HG03442 (cell line): Measurements from ENCODE around the gene SLC1A4.
"Not testable (repeated sequence)": the region's sequence is repeated elsewhere in the genome, so short reads cannot be mapped to it uniquely, and the experiment has no call there.

Experiments
- ATAC-seq: cut with Tn5 transposase; IDR thresholded peaks from one replicate; pipeline ENCODE4 v1.9.1; 2021; ENCODE audit warnings: mild to moderate bottlenecking, moderate library complexity; ENCODE audit not compliant: unreplicated experiment

The SLC1A4 gene

DNA sequence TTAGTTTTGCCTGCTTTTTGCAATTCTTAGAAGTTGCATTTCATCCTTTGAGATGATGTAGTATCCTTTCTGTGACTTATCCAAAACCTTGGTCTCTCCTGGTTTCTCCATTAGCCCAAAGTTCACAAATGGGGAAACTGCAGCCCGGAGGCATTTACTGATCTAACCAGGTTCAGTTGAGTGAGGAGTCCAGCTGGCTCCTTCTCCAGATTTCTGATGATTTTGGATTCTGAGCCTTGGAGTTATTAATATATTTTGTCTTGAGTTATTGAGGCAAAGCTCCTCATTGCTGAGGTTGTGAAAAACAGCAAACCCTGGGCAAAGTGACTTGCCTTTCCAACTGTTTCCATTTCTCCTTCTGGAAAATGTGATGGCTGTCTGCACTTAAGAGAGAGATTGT lies 1.7 kb downstream of the SLC1A4 start:
- ATAC-seq, result no peak

DNA sequence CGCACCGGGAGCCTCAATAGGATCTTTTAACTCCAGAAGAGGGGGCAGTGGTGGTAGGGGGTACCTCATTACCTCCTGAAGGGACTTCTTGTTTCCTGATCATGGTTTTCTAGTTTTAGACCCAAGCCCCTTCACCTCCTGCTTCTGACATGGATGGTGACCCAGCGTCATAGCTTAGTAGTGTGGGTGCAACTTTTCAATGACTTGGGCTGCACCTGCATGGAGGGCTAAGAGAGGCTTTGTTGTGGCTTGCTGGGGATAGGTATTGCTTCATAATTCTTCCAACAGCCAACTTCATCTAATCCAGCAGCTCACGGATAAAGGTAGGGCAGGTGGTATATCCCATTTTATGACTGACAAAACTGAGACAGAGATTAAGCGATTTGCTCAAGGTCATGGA lies 3.0 kb downstream of the SLC1A4 start:
- ATAC-seq, result no peak

DNA sequence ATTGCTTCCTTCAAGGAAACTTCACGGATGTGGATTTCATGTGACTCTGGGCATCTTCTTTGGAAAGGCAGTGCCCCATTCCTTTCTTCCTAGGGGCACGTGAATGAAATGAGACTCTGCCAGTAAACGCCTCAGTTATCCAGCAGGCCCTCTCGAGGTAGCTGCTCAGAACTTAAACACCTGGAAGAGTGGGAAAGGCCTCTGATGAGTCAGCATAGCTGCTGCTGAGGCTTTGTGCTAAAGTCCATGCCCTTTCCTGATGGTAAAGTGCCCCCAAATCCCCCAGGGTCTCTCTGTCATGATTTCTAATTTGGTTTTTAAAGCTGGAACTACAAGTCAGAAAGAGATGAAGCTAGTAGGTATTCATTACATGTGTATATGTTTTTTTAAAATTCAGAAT lies 3.8 kb downstream of the SLC1A4 start:
- no peak for ATAC-seq

DNA sequence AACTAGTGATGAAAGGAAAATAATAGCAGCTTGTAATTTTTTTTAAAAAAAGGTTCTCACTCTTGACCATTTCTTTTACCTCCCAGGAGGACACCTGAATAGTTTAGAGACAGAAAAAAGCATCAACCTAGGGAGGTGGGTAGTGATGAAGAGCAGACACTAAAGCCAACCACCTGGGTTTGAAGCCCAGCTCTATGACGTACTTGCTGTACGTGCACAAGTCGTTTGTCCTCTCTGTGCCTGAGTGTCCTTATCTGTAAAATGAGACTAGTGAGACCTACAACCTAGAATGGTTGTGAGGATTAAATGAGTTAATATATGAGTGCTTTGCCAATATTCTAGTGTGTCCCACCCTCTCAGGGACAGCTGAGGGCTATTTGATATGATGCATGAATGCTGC lies 5.8 kb downstream of the SLC1A4 start:
- no peak for ATAC-seq

DNA sequence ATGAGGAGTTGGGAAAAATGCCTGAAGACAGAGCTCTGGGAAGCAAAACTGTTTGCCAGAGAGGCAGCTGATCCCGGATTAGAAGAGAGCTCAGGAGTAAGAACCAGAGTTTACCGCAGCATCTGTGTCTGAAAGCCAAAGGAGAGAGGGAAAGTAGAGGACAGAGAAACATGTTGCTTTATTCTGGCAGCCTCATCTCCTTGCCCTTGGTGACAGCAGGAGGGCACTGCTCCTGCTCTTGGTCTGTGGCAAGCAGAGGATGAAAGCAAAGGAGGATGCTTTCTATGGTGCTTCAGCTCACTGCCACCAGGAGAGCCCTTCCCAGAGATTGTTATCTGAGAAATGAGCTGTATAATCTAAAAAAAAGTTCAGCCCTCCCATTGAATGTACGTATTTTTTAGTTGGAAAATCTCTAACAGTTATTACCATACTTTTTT lies 7.7 kb downstream of the SLC1A4 start:
- ATAC-seq, result no peak

DNA sequence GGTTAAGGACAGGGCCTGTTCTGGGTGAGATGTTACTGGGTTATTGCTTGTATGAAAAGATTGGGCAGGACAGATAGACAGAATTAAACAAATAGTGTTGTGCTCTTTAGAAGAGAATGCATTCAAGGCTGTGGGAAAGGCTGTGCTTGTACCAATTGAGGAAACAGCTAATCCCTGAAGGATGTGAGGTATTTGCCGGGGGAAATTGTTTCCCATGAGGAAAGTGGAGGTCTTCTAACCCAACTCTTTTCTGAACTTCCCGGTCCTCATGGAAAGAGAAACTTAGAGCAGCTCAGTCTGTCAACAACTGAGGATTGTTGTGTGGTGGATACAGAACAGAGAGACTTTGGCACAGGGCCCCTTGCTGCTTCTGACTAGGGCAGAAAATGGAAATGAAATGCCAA lies 9.5 kb downstream of the SLC1A4 start:
- ATAC-seq, result no peak

DNA sequence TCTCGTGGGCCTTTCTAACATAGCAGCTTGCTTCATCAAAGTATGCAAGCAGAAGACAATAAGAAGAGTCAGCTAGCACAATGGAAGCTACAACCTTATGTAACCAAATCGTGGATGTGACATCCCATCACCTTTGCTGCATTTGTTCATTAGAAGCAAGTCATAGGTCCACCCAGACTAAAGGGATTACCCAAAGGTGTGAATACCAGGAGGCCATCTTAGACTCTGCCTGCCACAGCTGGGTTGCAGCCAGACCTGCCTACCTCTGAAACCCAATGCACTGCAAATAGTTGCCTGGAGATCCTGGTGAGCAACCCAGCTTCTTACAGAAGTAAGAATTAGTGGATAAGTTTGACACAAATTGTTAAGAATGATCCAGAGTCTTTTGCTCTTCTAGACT lies 10.6 kb downstream of the SLC1A4 start:
- no peak for ATAC-seq

DNA sequence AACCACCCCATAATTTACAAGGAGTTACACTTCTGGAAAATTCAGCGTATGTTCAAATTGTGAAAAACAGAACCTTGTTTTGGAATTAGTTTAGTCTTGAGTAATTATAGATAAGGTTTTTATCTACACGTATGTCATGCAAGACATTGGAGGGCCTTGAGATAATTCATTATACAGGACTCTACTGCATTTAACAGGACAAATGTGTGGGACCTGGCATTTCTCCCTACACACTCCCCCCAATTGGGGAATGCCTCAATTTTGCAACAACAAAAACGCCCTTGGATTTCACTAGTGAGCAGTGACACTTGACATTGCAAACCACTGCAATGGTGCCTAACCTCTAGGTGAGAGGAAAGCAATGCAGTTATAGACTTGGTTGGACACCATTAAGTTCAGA lies 11.4 kb downstream of the SLC1A4 start:
- no peak for ATAC-seq

DNA sequence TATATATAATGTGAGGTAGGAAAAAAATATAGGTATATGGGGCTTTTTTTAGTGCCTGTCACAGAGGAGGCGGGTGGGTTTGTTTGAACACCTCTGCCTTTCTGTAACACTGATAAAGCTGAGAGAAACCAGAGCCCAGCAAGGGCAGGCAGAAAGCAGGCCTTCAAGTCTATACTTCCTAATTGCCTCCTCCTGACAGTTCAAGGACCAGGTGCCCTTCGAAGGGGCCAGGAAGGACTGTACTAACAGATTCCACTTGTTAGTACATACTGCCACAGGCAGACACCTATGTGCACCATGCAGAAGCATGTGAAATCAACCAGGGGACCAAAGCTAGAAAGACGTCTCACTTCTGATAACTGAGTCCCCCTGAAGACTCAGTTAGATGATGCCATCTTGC lies 13.8 kb downstream of the SLC1A4 start:
- no peak for ATAC-seq

DNA sequence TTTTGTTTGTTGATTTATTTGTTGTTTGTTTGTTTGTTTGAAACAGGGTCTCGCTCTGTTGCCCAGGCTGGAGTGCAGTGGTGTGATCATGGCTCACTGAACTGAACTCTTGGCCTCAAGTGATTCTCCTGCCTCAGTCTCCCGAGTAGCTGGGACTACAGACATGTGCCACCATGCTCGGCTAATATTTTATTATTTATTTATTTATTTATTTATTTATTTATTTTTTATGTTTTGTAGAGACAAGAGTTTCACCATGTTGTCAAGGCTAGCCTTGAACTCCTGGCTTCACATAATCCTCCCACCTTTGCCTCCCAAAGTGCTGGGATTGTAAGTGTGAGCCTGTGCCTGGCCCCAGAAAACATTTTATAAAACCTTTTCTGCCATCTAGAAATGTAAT lies 15.0 kb downstream of the SLC1A4 start:
- ATAC-seq, result not testable (repeated sequence)

DNA sequence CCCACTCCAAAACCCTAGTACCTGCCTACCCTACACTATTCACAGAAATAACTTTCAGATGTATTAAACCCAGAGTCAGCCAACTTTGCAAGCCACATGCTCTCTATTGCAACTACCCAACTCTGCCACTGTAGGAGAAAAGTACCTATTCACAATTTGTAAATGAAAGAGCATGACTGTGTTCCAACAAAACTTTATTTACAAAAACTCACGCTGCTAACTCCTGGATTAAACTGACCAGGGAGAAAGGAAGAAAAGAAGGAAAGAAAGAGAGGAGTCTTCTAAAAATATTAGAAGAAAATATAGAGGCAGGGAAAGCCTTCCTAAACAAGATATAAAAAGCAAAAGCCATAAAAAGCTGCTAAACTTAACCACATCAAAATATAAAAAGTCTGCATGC lies 24.6 kb downstream of the SLC1A4 start:
- no peak for ATAC-seq

DNA sequence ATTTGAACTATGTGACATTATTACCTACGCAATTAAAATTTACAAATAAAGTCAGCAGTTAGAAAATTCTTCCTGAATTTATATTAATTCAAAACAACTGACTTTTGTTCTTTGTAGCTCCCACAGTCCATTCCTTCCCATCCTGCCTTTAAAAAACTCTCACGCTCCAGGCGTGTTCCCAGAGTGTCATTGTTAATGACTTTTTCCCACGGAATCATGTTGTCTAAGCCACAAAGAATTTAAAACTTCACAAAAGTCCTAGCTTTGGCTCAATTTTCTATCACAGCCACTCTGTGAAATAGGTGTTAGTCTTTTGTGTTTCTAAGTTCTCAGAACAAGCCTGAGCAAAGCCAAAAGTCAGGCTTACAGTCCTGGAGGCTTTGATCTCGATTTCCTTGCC lies 26.5 kb downstream of the SLC1A4 start:
- ATAC-seq, result no peak

DNA sequence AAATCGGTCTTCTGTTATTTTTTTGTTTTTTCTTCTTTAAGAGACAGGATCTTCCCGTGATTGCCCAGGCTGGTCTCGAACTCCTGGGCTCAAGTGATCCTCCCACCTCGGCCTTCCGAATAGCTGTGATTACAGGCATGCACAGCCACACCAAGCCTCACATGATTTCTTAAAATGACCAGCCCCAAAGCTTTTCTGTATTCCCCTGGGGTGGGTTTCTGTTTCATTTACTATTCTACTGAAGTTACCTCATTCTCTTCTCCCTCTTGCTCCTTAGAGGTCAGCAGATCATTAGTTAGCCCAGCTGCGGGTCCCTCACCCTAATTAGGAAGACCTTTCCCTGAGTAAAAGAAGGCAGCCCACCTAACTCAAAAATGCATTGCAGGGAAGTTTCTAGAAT lies 27.6 kb downstream of the SLC1A4 start:
- peak; percentile 67 for ATAC-seq

DNA sequence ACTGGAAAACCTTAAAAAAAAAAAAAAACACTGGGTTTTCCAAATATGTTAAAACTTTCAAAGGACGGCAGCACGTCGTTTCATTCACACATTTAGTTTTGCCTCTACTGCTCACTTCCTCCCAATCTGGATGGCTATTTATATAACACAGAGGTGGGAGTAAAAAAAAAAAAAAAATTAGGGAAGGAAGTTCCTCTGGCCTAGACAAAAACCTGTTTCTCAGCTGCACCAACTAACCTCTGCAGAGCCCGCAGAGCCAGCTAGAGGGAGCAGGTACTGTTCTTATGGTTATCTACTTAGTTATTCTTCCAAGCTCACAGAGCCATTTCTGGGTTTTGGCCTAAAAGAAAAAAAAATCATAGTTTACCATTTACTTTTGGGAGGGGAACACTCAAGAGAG lies 28.1 kb downstream of the SLC1A4 start:
- ATAC-seq, result no peak

DNA sequence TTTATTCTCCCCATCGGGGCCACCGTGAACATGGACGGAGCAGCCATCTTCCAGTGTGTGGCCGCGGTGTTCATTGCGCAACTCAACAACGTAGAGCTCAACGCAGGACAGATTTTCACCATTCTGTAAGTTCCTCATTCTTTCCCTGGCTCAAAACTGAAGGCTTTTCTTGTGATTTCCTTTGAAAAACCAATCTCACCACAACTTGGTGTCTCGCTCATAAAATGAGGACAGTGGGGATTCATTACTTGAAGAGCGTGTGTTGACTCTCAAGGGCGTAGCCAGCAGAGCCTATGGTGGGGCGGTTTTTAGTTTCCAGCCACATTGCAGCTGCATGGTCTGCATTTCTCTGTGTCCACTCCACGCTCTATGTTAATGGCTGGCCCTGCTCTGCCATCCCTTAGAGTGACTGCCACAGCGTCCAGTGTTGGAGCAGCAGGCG lies 29.0 kb downstream of the SLC1A4 start:
- ATAC-seq, result no peak

DNA sequence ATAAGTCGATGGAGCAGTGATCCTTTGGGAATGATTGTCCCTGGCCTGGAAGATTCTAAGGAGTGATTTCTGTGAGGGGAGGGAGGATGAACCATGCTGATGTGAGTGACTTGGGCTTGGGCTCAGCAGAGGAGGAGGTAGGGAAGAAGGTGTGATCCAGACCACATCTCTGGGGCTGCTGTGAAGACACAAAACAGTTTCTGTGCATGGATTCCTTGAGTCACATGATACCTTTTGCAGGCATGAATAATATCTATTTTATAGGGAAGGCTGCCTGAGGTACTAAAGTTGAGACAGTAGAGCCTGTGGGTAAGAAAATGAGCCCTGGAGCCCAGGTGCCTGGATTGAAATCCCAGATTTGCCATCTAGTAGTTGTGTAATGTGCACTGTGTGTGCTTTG lies 29.8 kb downstream of the SLC1A4 start:
- no peak for ATAC-seq

DNA sequence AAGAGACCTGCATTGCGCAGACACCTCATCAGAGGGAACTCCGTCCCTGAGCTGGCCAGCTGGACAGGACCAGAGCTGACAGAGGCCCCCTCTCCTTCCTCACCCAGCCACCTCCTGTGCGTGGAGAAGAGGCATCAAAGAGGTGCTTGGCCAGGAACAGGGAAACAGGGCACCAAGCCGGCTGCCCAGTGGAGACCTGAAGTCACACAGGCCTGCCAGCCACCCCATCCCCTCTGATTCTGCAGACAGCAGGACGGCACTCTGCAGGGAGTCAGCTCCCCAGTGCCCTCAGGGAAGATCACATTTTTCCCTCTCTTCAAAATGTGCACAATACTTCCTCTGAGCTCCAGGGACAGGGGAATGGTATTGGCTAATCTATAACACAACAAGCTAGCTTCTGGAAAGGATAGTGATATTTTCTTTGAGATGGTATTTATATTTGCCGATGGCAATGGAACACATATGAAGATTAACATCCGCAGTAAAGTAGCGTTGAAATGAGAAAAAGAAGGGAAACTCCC lies 30.5 kb downstream of the SLC1A4 start:
- ATAC-seq, result no peak

DNA sequence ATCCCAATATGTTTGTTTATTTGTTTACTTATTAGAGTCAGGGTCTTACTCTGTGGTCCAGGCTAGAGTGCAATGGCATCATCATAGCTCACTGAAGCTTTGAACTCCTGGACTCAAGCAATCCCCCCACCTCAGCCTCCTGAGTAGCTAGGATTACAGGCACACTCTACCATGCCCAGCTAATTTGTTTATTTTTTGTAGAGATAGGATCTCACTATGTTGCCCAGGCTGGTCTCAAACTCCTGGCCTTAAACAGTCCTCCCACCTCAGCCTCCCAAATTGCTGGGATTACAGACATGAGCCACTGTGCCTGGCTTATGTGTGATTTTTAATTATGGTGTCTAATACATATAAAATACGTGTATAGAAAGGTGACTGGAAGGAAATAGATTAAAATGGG lies 31.1 kb downstream of the SLC1A4 start:
- not testable (repeated sequence) for ATAC-seq

DNA sequence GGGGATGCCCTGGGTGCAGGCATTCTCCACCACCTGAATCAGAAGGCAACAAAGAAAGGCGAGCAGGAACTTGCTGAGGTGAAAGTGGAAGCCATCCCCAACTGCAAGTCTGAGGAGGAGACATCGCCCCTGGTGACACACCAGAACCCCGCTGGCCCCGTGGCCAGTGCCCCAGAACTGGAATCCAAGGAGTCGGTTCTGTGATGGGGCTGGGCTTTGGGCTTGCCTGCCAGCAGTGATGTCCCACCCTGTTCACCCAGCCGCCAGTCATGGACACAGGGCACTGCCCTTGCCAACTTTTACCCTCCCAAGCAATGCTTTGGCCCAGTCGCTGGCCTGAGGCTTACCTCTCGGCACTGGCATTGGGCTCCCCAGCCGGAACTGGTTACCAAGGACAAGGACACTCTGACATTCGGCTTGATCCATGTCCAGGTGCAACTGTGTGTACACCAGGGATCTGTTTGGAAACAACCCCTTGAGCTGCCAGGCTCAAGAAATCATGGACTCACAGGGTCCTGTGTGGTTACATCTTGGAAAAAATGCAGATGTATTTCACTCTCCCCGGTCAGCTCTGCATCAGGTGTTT lies 31.8 kb downstream of the SLC1A4 start:
- ATAC-seq, result no peak

DNA sequence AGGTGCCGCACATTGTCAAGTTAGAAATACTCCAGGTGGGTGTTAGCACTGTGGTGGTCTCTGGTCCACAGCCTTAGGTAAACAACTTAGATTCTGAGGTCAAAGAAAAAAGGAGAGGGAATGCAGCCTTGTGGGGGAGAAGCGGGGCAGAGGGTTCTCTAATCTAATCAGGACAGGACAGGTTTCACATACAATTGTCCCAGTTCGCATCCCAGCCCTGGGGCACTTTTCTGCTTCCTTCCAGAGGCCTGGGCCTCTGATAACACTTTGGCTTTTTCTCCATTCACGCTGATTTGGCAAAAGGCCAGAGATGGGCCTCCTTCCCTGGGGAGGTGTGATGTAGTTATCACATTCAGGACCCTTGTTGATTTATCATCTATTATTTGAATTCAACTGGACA lies 32.5 kb downstream of the SLC1A4 start:
- no peak for ATAC-seq

DNA sequence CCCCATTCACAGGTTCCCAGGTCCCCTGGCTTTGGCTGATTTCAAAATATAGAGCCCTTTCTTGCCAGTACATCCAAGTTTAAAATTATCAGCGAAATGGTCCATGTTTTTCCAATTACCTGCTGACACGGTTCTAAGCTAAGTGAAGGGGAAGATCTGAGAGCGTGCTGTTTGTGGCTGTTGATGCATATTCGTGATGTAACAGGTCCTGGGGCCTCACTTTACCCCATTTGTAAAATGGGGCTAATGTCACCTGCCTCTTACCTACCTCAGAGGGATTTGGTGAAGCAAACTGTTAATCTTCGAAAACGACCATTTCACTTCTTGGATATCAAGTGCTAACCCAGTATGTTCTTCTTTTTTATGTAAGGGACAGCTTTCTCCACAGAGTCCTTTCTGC lies 33.0 kb downstream of the SLC1A4 start:
- no peak for ATAC-seq

DNA sequence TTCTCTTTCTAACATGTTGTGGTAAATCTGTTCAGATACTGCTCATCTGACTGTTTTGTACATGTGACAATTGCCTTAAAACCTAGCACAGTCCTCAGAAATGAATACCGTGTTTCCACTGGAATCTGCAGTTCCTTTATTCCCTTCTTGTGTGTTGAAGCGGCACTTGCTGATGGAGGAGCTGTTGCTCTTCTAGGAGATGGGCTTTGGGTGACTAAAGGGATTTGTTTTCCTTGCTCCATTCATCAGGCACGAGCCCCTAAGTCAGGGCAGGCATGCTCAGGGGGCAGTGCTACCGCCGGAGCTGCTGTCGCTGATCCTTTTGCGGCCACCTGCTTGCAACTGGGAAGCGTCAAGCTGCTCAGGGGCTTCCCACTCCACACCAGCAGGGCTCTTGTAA lies 34.5 kb downstream of the SLC1A4 start:
- no peak for ATAC-seq

DNA sequence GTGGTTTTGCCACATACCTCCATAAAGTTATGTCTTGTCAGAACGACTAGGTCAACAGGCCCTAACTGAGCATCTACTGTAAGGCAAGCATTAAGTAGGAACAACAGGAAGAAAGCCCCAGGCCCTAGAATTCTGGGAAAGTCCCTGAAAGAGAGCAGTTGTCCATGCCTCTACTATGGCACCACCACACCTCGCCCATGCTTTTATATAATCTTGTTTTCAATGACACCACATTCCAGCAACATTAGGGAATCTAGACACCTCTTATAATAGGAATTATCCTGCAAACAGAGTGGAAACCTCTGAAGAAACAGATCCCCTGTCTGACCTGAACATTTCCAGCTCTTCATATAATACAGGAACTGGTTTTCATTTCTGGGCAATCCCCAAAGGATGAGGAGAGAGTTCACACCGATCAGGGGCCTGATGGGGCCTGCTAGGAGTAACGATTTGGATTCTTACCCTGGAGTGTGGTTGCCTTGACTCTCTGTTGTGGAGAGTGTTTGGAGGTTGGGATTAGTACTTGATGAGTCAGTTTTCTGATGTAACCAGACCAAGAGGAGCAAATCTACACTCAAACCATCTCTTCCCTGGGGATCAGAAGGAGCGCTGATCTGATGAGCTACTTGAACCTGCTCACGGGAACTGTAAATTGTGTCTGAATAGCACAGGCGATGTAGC lies 35.1 kb downstream of the SLC1A4 start:
- no peak for ATAC-seq
